Loucy (cell line): Measurements from ENCODE around the gene ARHGAP20.

Source experiments
- H2AFZ ChIP-seq: fragments of 200-600 bp; sonication (generic); 2 replicates; pipeline ENCODE4 v1.6.0; 2016; ENCODE audit warnings: antibody characterized with exemption, mild to moderate bottlenecking, low read length, moderate library complexity
- H3F3A ChIP-seq: fragments of 200-600 bp; 2 replicates; pipeline ENCODE4 v1.6.0; 2016; ENCODE audit warnings: antibody characterized with exemption, low read depth, mild to moderate bottlenecking
- H3K27me3 ChIP-seq: fragments of 200-600 bp; sonication (generic); 2 replicates; pipeline ENCODE4 v1.6.1; 2014; ENCODE audit warnings: low read length, mild to moderate bottlenecking; ENCODE audit not compliant: insufficient read depth, poor library complexity, severe bottlenecking
- H3K36me3 ChIP-seq: fragments of 200-600 bp; sonication (generic); 2 replicates; pipeline ENCODE4 v1.6.1; 2016; ENCODE audit warnings: low read length; ENCODE audit not compliant: insufficient read depth
- H3K4me1 ChIP-seq: fragments of 200-600 bp; sonication (generic); 2 replicates; pipeline ENCODE4 v1.5.1; 2014; ENCODE audit warnings: low read length, mild to moderate bottlenecking; ENCODE audit not compliant: insufficient read depth, poor library complexity, severe bottlenecking
- H3K4me2 ChIP-seq: fragments of 200-600 bp; sonication (generic); 2 replicates; pipeline ENCODE4 v1.6.0; 2014; ENCODE audit warnings: antibody characterized with exemption, low read length, low read depth, mild to moderate bottlenecking; ENCODE audit not compliant: poor library complexity, severe bottlenecking
- H3K4me3 ChIP-seq: fragments of 200-600 bp; sonication (generic); 2 replicates; pipeline ENCODE4 v1.5.1; 2014; ENCODE audit warnings: low read length, mild to moderate bottlenecking, mixed read lengths; ENCODE audit not compliant: poor library complexity, severe bottlenecking
- H3K79me2 ChIP-seq: fragments of 200-600 bp; sonication (generic); 2 replicates; pipeline ENCODE4 v1.6.1; 2014; ENCODE audit warnings: low read length; ENCODE audit not compliant: insufficient read depth
- H3K9ac ChIP-seq: fragments of 200-600 bp; sonication (generic); 2 replicates; pipeline ENCODE4 v1.6.0; 2014; ENCODE audit warnings: mild to moderate bottlenecking, low read depth, low read length, moderate library complexity; ENCODE audit not compliant: poor library complexity, severe bottlenecking
- H3K9me2 ChIP-seq: fragments of 200-600 bp; sonication (generic); replicated peaks from 2 replicates; pipeline ENCODE4 v1.6.1; 2016; ENCODE audit warnings: low read depth, low read length, mixed read lengths
- H3K9me3 ChIP-seq: fragments of 200-600 bp; sonication (generic); 2 replicates; pipeline ENCODE4 v1.6.1; 2014; ENCODE audit warnings: mild to moderate bottlenecking, antibody characterized with exemption, low read length, low read depth; ENCODE audit not compliant: insufficient read depth
- H4K20me1 ChIP-seq: fragments of 200-600 bp; sonication (generic); 2 replicates; pipeline ENCODE4 v1.6.0; 2014; ENCODE audit warnings: antibody characterized with exemption, low read length, mild to moderate bottlenecking; ENCODE audit not compliant: insufficient read depth, poor library complexity, severe bottlenecking
- CTCF ChIP-seq: fragments of 200-600 bp; sonication (generic); conservative IDR thresholded peaks from 2 replicates; pipeline ENCODE4 v1.5.1; 2014; ENCODE audit warnings: mild to moderate bottlenecking, antibody characterized with exemption, low read length
- EZH2phosphoT487 ChIP-seq: fragments of 200-600 bp; IDR thresholded peaks from 2 replicates; pipeline ENCODE4 v1.6.1; 2018; ENCODE audit warnings: antibody characterized with exemption, mild to moderate bottlenecking, moderate library complexity, borderline replicate concordance

ARHGAP20 gene

DNA sequence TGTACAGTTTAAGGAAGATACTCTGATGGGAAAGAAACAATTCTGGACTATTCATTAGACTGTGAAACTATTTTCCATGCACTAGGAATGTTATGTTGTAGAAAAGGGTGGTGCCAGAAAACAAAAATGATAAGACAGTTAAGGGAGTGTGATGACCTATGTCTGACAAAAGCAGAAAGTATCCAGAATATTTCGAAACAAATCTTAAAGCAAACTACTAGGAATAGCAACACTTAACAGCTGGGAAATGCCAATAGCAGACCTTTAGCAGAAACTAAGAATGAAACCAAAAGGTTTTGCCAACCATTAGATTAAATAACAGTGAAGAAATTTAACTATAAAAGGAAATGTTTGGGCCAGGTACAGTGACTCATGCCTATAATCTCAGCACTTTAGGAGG, 3.3 kb upstream of the ARHGAP20 start:
- H3K36me3 ChIP-seq = no peaks in the 10 kb centered on the region
- no peak for TF ChIP-seq CTCF
- TF ChIP-seq EZH2phosphoT487 = no peak
- no peaks in the 10 kb centered on the region for H4K20me1 ChIP-seq
- no peak overlapping the region for H3K4me3 ChIP-seq
- H3K4me1 ChIP-seq = no peaks in the 10 kb centered on the region
- H3F3A ChIP-seq = no peaks in the 10 kb centered on the region
- no peak overlapping the region for H2AFZ ChIP-seq
- no peaks in the 10 kb centered on the region for H3K9me2 ChIP-seq
- no peak overlapping the region for H3K9ac ChIP-seq
- H3K9me3 ChIP-seq = no peaks in the 10 kb centered on the region
- no peaks in the 10 kb centered on the region for H3K27me3 ChIP-seq
- no peak overlapping the region for H3K4me2 ChIP-seq
- H3K79me2 ChIP-seq = no peaks in the 10 kb centered on the region

DNA sequence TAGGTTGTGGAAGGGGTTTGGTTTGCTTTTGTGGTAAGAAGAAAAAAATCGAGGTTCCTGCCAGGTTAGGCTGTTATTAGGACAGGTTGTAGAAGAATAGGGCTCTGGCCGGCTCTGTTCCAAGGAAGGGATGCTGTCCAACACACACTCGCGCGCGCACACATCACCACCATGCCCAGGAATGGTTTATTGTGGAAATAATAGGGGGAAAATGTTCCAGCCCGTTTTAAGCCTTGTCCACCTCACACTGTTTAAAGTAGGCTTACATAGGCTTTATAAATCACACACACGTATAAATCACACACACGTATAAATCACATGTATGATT, 1.2 kb upstream of the ARHGAP20 start:
- Histone ChIP-seq H3K79me2 (no peaks in the 10 kb centered on the region), H3K27me3 (no peaks in the 10 kb centered on the region), H3K9me3 (no peaks in the 10 kb centered on the region), H3K9me2 (no peaks in the 10 kb centered on the region), H3K4me1 (no peaks in the 10 kb centered on the region), H3K4me2 (no peak overlapping the region), H4K20me1 (no peaks in the 10 kb centered on the region), H3K9ac (no peak overlapping the region), H3K4me3 (no peak overlapping the region), H2AFZ (no peak overlapping the region), H3F3A (no peaks in the 10 kb centered on the region), H3K36me3 (no peaks in the 10 kb centered on the region)
- TF ChIP-seq CTCF = no peak

GRCh38 chr11:110712659-110713448, 617 bp upstream of the ARHGAP20 start:
- Histone ChIP-seq H3K9me2 (no peaks in the 10 kb centered on the region), H3K4me2 (no peak overlapping the region), H3K9me3 (no peaks in the 10 kb centered on the region), H3K9ac (no peak overlapping the region), H3K79me2 (no peaks in the 10 kb centered on the region), H3F3A (no peaks in the 10 kb centered on the region), H4K20me1 (no peaks in the 10 kb centered on the region), H3K27me3 (no peaks in the 10 kb centered on the region), H2AFZ (no peak overlapping the region), H3K4me1 (no peaks in the 10 kb centered on the region), H3K4me3 (no peak overlapping the region), H3K36me3 (no peaks in the 10 kb centered on the region)
- TF ChIP-seq EZH2phosphoT487 = no peak
- no peak for TF ChIP-seq CTCF
